GM21619 (cell line): Measurements from ENCODE around the gene TNFRSF18.
"Not testable (repeated sequence)": the region's sequence is repeated elsewhere in the genome, so short reads cannot be mapped to it uniquely, and the experiment has no call there.

Experiments
- ATAC-seq: cut with Tn5 transposase; IDR thresholded peaks from one replicate; pipeline ENCODE4 v1.9.1; 2021; ENCODE audit not compliant: unreplicated experiment

Gene TNFRSF18

GRCh38 chr1:1206376-1206965 lies at the start of gene TNFRSF18:
Gene TNFRSF18, minus strand, starts transcription at chr1:1206592. Its CDS starts 21 bp downstream, at chr1:1206571.
- ATAC-seq: no peak

GRCh38 chr1:1255611-1256010 lies 49.2 kb upstream of the TNFRSF18 start:
- no peak for ATAC-seq

- ATAC-seq: no peak
Measured at GRCh38 chr1:1255078-1255477, 48.7 kb upstream of the TNFRSF18 start.

- ATAC-seq: no peak
Measured at GRCh38 chr1:1254667-1254998, 48.2 kb upstream of the TNFRSF18 start.

- no peak for ATAC-seq
Measured at GRCh38 chr1:1253972-1254666, 47.7 kb upstream of the TNFRSF18 start.

- ATAC-seq: no peak
Measured at GRCh38 chr1:1253314-1253713, 46.9 kb upstream of the TNFRSF18 start.

GRCh38 chr1:1250786-1251284 lies 44.4 kb upstream of the TNFRSF18 start:
- ATAC-seq: no peak

GRCh38 chr1:1248009-1248913 lies 41.9 kb upstream of the TNFRSF18 start:
- not testable (repeated sequence) for ATAC-seq

GRCh38 chr1:1247341-1247913 lies 41.0 kb upstream of the TNFRSF18 start:
- ATAC-seq: no peak

GRCh38 chr1:1246577-1247340 lies 40.4 kb upstream of the TNFRSF18 start, which contains the start of gene C1QTNF12:
Gene C1QTNF12, minus strand, starts transcription at chr1:1246722. Its CDS starts 32 bp downstream, at chr1:1246690.
- ATAC-seq: no peak

- ATAC-seq: no peak
Measured at GRCh38 chr1:1245817-1246576, 39.6 kb upstream of the TNFRSF18 start.

GRCh38 chr1:1245178-1245816 lies 38.9 kb upstream of the TNFRSF18 start:
- ATAC-seq: no peak

GRCh38 chr1:1244192-1244811 lies 37.9 kb upstream of the TNFRSF18 start:
- ATAC-seq: no peak

GRCh38 chr1:1243807-1244191 lies 37.4 kb upstream of the TNFRSF18 start:
- ATAC-seq: no peak

GRCh38 chr1:1243266-1243660 lies 36.9 kb upstream of the TNFRSF18 start:
- no peak for ATAC-seq

GRCh38 chr1:1242461-1243265 lies 36.3 kb upstream of the TNFRSF18 start:
- ATAC-seq: no peak

GRCh38 chr1:1241588-1242219 lies 35.3 kb upstream of the TNFRSF18 start:
- ATAC-seq: no peak
